Transverse colon (tissue), 4 donors: Measurements from ENCODE around the gene ATG2A. TPM values are rescaled to one million over a fixed set of nuclear protein-coding genes. Genes with fewer than 3 reads are reported as not detected.

ENCODE experiments used
- DNase-seq: peaks from one replicate; pipeline ENCODE4 v3.0.0-alpha.2; 2019
- H3K27ac ChIP-seq, 4 donors: fragments of 200-600 bp; sonication (generic); 2 replicates each; pipeline ENCODE4 v1.5.1; 2016 to 2018; ENCODE audit warnings: inconsistent platforms in 4 of 4
- H3K27me3 ChIP-seq: fragments of 200-600 bp; sonication (generic); 2 replicates; pipeline ENCODE4 v1.5.1; 2017; ENCODE audit warnings: inconsistent platforms
- H3K36me3 ChIP-seq, 4 donors: fragments of 200-600 bp; sonication (generic); 2 replicates each; pipeline ENCODE4 v1.5.1; 2017 to 2019; ENCODE audit warnings: inconsistent platforms in 4 of 4
- H3K4me1 ChIP-seq, 4 donors: fragments of 200-600 bp; sonication (generic); 2 replicates each; pipeline ENCODE4 v1.5.1; 2017 to 2020; ENCODE audit warnings: inconsistent platforms in 4 of 4
- H3K4me3 ChIP-seq, 4 donors: fragments of 200-600 bp; sonication (generic); 1 replicate in 1 of 4; 2 replicates in 3 of 4; pipeline versions ENCODE4 v1.5.1 to v1.6.1; 2017 to 2019; ENCODE audit warnings: inconsistent platforms in 4 of 4
- H3K9me3 ChIP-seq, 2 donors: fragments of 200-600 bp; sonication (generic); 2 replicates each; pipeline ENCODE4 v1.5.1; 2017 to 2019; ENCODE audit warnings: inconsistent platforms in 2 of 2
- CTCF ChIP-seq, 5 experiments: fragments of 200-600 bp in 3 of 5; fragments of 450-650 bp in 2 of 5; sonication (generic) in 3 of 5; IDR thresholded peaks; 1 replicate in 2 of 5; 2 replicates in 3 of 5; pipeline ENCODE4 v1.5.1; 2016 to 2017; ENCODE audit warnings: antibody characterized with exemption in 5 of 5, inconsistent platforms in 3 of 5, mild to moderate bottlenecking in 2 of 5, moderate library complexity in 1 of 5
- EP300 ChIP-seq: sonication (generic); formaldehyde crosslinking; IDR thresholded peaks from one replicate; pipeline ENCODE4 v1.6.1; 2017; ENCODE audit warnings: antibody characterized with exemption, low read depth
- POLR2A ChIP-seq: fragments of 450-650 bp; IDR thresholded peaks from one replicate; pipeline ENCODE4 v1.6.1; 2016; ENCODE audit warnings: antibody characterized with exemption, mild to moderate bottlenecking, moderate library complexity
- POLR2AphosphoS5 ChIP-seq, 3 donors: sonication (generic); formaldehyde crosslinking; IDR thresholded peaks; one replicate each; pipeline ENCODE4 v1.6.1; 2016; ENCODE audit warnings: antibody characterized with exemption in 3 of 3
- WGBS, 2 donors: methylation state at CpG; one replicate each; pipeline ENCODE4 v1.1.5; 2018; ENCODE audit warnings: low coverage in 1 of 2; 5-methylcytosine and 5-hydroxymethylcytosine counted together
- in situ Hi-C, 4 donors: fragments of 200-750 bp; cut with MboI; loops; one replicate each; pipeline versions ENCODE4 v1.15.0 to v1.15.1; 2017; ENCODE audit warnings: low sequenced_read_pairs in 3 of 4, low pct_ligation_motif_present in 1 of 4, low pct_unique_long_range_greater_than_20kb in 1 of 4
- intact Hi-C: fragments of 100-400 bp; cut with DNase I; formaldehyde crosslinking; loops from one replicate; pipeline ENCODE4 v1.15.1; 2023; ENCODE audit warnings: low total_unique reads
- total RNA-seq, 4 donors: library from RNA; depleted of rRNA; stranded (reverse); fragments of >200 nt; gene quantifications; one replicate each; pipeline ENCODE4 v1.1.0, GENCODE V29; 2016

The ATG2A gene
- total RNA-seq, 4 donors from 2014 or later = 30.1 to 82.3 (median 46.4) TPM

- no peak for DNase-seq
- Histone ChIP-seq H3K36me3 (no peaks in the 10 kb centered on the region), H3K4me3 (no peak overlapping the region), H3K27me3 (no peaks in the 10 kb centered on the region), H3K4me1 (peaks cover 45 to 88% (median 56%) of the 10 kb centered on the region in 4 donors), H3K9me3 (no peaks in the 10 kb centered on the region), H3K27ac (peak overlapping the region; percentile 93 to 96 (median 94))
- in situ Hi-C loops (no loop called here), intact Hi-C loops (no loop called here)
- WGBS, 2 donors = 75% methylated on average over 22 of the region's 22 CpGs; no CpG with 5 or more reads in 1 of the 2 donors
- TF ChIP-seq POLR2A (no peak), CTCF (IDR thresholded peaks at IDR 0.05) (no peak), POLR2AphosphoS5 (IDR thresholded peaks at IDR 0.05) (no peak), EP300 (no peak)
Observed at GRCh38 chr11:64855596-64856304, 61.3 kb downstream of the ATG2A start.

GRCh38 chr11:64854534-64855502 lies 62.2 kb downstream of the ATG2A start:
- in situ Hi-C loops = no loop called here

GRCh38 chr11:64854157-64854533 lies 62.9 kb downstream of the ATG2A start:
- intact Hi-C loops (no loop called here), in situ Hi-C loops (no loop called here)
- TF ChIP-seq CTCF (IDR thresholded peaks at IDR 0.05) (no peak), POLR2AphosphoS5 (IDR thresholded peaks at IDR 0.05) (no peak), EP300 (no peak), POLR2A (no peak)
- Histone ChIP-seq H3K9me3 (no peaks in the 10 kb centered on the region), H3K27ac (peak overlapping the region; percentile 93 to 96 (median 94)), H3K36me3 (no peaks in the 10 kb centered on the region), H3K4me1 (peaks cover 51 to 90% (median 65%) of the 10 kb centered on the region in 4 donors), H3K4me3 (no peak overlapping the region), H3K27me3 (no peaks in the 10 kb centered on the region)
- no peak for DNase-seq
- 60 to 91% methylated on average over 1 to 16 of the region's 25 CpGs for WGBS, 2 donors

More at GRCh38 chr11:64854534-64855502, 62.2 kb downstream of the ATG2A start:
- Histone ChIP-seq H3K4me1 (peaks cover 46 to 89% (median 61%) of the 10 kb centered on the region in 4 donors), H3K27ac (peak overlapping the region; percentile 93 to 96 (median 94)), H3K9me3 (no peaks in the 10 kb centered on the region), H3K4me3 (no peak overlapping the region), H3K36me3 (no peaks in the 10 kb centered on the region), H3K27me3 (no peaks in the 10 kb centered on the region)
- no peak for TF ChIP-seq CTCF (IDR thresholded peaks at IDR 0.05)
- peak; percentile 47 for TF ChIP-seq EP300
- TF ChIP-seq POLR2AphosphoS5 (IDR thresholded peaks at IDR 0.05) = peak; percentile 84 to 89 (median 88)
- TF ChIP-seq POLR2A = no peak
- 75% methylated on average over 44 of the region's 45 CpGs; no CpG with 5 or more reads in 1 of the 2 donors for WGBS, 2 donors
- intact Hi-C loops = no loop called here
- DNase-seq = peak; percentile 85

GRCh38 chr11:64853709-64854108 lies 63.3 kb downstream of the ATG2A start:
- no peak for TF ChIP-seq EP300
- no peak for TF ChIP-seq POLR2A
- TF ChIP-seq CTCF (IDR thresholded peaks at IDR 0.05) = no peak
- peak in 1 of 3 donors; percentile 4 for TF ChIP-seq POLR2AphosphoS5 (IDR thresholded peaks at IDR 0.05)
- Histone ChIP-seq H3K9me3 (no peaks in the 10 kb centered on the region), H3K27ac (peak overlapping the region; percentile 66 to 96 (median 94)), H3K4me1 (peaks cover 50 to 90% (median 65%) of the 10 kb centered on the region in 4 donors), H3K27me3 (no peaks in the 10 kb centered on the region), H3K4me3 (no peak overlapping the region), H3K36me3 (no peaks in the 10 kb centered on the region)
- in situ Hi-C loops (no loop called here), intact Hi-C loops (no loop called here)
- 67 to 73% methylated on average over 3 to 27 of the region's 27 CpGs for WGBS, 2 donors
- no peak for DNase-seq
